Measurements from ENCODE around the gene KIRREL3.

KIRREL3 gene

GRCh38 chr11:126624506-126624905 lies 376.1 kb downstream of the KIRREL3 start:
- DNase-seq = no peak

- DNase-seq = no peak
These were observed 381.1 kb downstream of the KIRREL3 start for GRCh38 chr11:126619516-126619915.

GRCh38 chr11:126615845-126616244 lies 384.7 kb downstream of the KIRREL3 start:
- no peak for DNase-seq

GRCh38 chr11:126613272-126613671 lies 387.3 kb downstream of the KIRREL3 start:
- DNase-seq = no peak

- no peak for DNase-seq
These were observed 387.9 kb downstream of the KIRREL3 start for GRCh38 chr11:126612671-126613070.

- DNase-seq = no peak
These were observed 389.1 kb downstream of the KIRREL3 start for GRCh38 chr11:126611438-126611837.

- no peak for DNase-seq
These were observed 391.9 kb downstream of the KIRREL3 start for GRCh38 chr11:126608658-126609057.

GRCh38 chr11:126607776-126608541 lies 392.6 kb downstream of the KIRREL3 start:
- no peak for DNase-seq

- DNase-seq = no peak
These were observed 393.2 kb downstream of the KIRREL3 start for GRCh38 chr11:126607374-126607773.

- DNase-seq = no peak
These were observed 394.1 kb downstream of the KIRREL3 start for GRCh38 chr11:126606484-126606883.

GRCh38 chr11:126604461-126604860 lies 396.1 kb downstream of the KIRREL3 start:
- no peak for DNase-seq

- DNase-seq = no peak
These were observed 397.1 kb downstream of the KIRREL3 start for GRCh38 chr11:126603486-126603885.

GRCh38 chr11:126602993-126603392 lies 397.6 kb downstream of the KIRREL3 start:
- DNase-seq = no peak

- DNase-seq = no peak
These were observed 398.1 kb downstream of the KIRREL3 start for GRCh38 chr11:126602349-126602940.

- no peak for DNase-seq
These were observed 398.9 kb downstream of the KIRREL3 start for GRCh38 chr11:126601550-126602215.

- DNase-seq = no peak
These were observed 399.4 kb downstream of the KIRREL3 start for GRCh38 chr11:126601136-126601535.

GRCh38 chr11:126599217-126599897 lies 401.2 kb downstream of the KIRREL3 start:
- no peak for DNase-seq

GRCh38 chr11:126598344-126599216 lies 402.0 kb downstream of the KIRREL3 start:
- DNase-seq = no peak

- no peak for DNase-seq
These were observed 403.5 kb downstream of the KIRREL3 start for GRCh38 chr11:126597041-126597440.

GRCh38 chr11:126596474-126596873 lies 404.1 kb downstream of the KIRREL3 start:
- no peak for DNase-seq

GRCh38 chr11:126595560-126595959 lies 405.0 kb downstream of the KIRREL3 start:
- DNase-seq = no peak

- DNase-seq = no peak
These were observed 405.6 kb downstream of the KIRREL3 start for GRCh38 chr11:126594921-126595367.
